GM18951 (cell line): Measurements from ENCODE around the gene HDHD3.

Source experiments
- POLR2A ChIP-seq: IDR thresholded peaks from 4 replicates; pipeline ENCODE4 v1.6.1; 2011; ENCODE audit warnings: mild to moderate bottlenecking; ENCODE audit not compliant: insufficient read length, insufficient read depth; ENCODE audit errors: extremely low read depth
- in situ Hi-C: fragments of 300-500 bp; cut with MboI; formaldehyde crosslinking; loops from one replicate; pipeline ENCODE4 v1.12.0; 2022; ENCODE audit warnings: low sequenced_read_pairs, mixed read lengths, inconsistent platforms; ENCODE audit not compliant: unreplicated experiment

HDHD3 gene

DNA sequence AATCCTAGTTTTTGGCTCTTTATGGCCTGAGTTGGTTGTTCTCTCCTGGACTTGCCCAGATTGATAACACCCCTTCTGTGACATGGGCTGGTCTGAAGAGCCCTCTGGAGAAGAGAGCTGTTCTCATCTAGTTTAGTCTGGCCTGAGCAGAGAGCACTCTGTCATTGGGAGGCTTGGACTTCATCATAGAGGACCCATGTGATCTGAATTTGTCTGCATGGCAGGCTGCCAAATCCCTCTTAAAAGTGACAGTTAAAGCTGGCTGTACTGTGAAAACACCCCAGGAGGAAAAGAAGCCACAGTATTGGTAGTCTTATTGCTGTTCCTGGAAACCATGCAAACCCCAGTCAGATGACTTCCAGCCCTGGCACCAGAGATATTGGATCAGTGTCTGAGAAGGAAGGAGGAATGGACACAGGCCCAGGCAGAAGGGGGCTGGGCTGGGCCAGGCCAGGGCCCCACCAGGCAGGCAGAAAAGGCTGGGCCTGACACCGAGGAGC, 33.0 kb downstream of the HDHD3 start:
- no peak for TF ChIP-seq POLR2A
- in situ Hi-C loops = no loop called here

DNA sequence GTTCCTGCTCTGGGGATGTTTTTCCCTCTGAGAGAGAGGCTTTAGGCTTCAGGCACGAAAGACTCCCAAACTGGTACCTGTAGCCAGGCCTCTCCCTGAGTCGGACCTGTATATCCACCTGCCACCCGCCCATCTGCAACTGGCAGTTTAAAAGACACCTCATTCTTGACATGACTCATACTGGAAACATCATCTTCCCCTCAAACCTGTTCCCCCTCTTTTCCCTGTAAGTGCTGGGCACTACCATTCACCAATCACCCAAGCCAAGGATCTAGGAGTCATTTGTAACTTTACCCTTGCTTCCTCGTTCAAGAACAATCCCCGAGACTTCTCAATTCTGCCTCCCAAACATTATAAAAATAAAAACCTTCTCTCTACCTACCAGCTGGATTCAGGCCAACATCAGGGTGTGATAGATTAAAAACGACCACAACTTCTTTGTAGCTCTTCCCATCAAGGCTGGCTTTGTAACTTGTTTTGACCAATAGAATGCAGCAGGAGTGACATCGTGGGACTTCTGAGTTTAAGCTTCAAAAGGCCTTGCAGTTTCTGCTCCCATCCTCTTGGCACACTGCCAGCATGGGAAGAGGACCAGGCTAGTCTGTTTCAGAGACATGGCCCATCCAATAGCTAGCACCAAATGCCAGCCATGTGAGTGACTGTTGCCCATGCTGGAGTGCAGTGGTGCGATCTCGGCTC, 34.9 kb downstream of the HDHD3 start:
- in situ Hi-C loops = no loop called here
- TF ChIP-seq POLR2A = no peak

DNA sequence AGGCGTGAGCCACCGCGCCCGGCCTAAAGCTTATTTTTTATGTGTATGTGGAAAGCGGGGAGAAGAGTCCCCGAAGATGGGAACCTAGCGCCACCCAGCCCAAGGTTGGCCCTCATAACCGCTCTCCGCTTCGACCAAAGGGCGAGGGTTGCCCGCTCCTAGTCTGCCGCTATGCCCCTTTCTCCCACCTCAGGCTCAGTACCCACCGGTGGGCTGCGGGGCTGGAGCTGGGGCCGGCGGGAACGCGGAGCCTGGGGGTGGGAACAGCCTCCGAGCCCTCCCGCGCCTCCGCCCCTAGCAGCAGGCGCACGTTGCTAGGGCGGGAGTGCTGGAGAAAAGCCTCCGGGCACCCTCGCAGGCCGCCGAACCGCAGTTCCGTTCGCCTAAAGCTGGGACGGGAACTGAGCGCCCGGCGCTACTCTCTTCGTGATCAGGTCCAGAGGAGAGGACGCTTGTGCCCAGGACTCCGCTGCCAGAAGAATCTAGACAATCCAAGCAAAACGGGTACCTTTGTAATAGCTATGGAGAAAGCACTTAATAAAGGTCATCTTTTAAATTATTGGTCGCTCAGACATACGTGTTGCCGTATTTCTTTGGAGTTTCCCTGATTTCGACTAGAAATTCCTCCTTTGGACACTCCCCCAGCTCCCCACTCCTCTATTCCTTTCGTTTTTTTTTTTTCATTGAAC, 36.6 kb downstream of the HDHD3 start, which contains the start of gene WDR31:
TSS of gene WDR31 (minus strand) at position 265 of the 689 bp plus-strand sequence. CDS start 8,253 bp downstream, outside the sequence.
- TF ChIP-seq POLR2A = peak; percentile 61
- in situ Hi-C loops = no loop called here

DNA sequence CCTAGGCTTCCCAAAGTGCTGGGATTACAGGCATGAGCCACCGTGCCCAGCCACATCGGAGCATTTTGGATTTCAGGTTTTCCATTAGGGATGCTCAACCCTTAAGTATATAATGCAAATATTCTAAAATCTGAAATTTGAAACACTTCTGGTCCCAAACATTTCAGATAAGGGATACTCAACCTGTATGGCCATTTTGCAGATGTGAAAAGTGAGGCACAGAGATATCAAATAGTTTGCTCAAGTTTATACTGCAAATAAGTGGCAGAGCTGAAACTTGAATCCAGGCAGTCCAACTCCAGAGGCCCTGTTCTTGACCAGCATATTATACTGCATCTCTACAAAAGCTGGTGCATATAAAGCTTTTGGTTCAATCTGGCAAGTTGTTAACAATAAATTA, 39.1 kb downstream of the HDHD3 start:
- in situ Hi-C loops = no loop called here
- no peak for TF ChIP-seq POLR2A

DNA sequence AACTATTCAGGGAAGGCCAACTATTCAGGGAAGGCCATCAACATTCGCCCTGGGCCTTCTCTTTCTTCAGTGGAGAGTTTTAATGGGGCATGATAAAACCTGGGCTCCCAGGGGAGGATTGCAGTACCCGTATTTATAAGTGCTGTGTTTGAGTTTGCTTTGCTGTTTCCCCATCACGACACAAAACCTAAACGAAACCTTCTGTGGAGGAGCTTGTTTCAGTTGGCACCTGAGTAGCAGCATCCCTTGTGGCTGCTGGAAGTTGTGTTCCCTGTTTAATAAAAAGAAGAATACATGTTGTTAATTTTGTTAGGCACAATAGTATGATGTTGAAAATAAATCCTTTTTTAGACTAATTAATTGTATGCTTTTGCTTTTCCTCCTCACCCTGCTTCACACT, 45.0 kb downstream of the HDHD3 start:
- no peak for TF ChIP-seq POLR2A

DNA sequence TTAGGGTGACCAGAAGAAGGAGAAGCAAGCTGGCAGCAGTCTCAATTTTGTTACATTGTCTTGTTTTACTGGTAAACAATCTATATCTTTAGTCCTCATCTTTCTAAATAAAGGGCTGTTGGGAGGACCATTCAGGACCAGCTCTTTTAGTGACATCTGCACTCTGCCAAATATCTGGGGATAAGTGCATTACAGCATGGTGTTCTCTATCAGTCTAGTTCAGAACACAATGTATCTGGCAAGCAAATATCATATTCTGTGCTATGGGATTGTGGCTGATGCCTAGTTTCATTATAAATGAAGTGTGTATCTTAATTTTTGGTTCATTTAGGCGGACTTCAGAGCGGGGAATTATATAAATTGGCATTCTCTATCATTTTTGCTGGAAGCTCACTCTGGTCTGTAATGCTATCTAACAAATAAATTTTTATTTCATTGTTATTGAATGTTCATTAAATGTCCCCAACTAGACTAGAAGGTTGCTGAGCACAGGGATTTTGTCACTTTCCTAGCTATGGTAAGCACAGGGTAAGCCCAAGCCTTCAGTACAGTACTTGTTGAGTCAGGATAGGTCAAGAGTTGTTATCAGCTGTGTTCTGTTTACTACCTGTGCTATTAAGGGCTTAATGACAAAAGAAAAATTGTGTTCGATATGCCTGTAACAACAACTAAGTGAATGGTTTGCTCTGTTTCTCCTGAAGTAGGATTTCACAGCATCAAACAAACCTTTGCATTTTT, 48.6 kb downstream of the HDHD3 start:
- in situ Hi-C loops = no loop called here
- TF ChIP-seq POLR2A = no peak

More for the DNA sequence above, 45.0 kb downstream of the HDHD3 start:
- in situ Hi-C loops = no loop called here

DNA sequence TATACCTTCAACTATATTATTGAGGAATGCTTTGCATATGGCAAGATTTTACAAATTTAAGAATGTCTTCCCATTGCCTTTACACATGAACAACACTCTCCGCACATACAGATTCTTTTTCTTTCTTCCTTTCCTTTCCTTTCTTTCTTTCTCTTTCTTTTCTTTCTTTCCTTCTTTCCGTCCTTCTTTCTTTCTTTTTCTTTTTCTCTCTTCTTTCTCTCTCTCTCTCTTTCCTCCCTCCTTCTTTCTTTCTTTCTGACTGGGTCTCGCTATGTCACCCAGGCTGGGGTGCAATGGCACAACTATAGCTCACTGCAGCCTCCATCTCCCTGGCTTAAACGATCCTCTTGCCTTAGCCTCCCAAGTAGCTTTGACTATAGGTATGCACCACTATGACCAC, 50.6 kb downstream of the HDHD3 start:
- in situ Hi-C loops = no loop called here
- TF ChIP-seq POLR2A = no peak
